ENCODE data around the gene TEX19.

- no peak for TF ChIP-seq POLR2A (IDR thresholded peaks at IDR 0.05; ENCODE audit: low read depth, low read length)
- no peak for TF ChIP-seq POLR2AphosphoS5 (IDR thresholded peaks at IDR 0.05; ENCODE audit: low read depth, low read length)
- TF ChIP-seq TAF1 (IDR thresholded peaks at IDR 0.05; ENCODE audit: borderline replicate concordance, low read depth, low read length): no peak
These were observed 7.7 kb downstream of the TEX19 start for GRCh38 chr17:82366749-82367148.

Measured in GM12892 (cell line).